Uterus (tissue), 2 donors: Measurements from ENCODE around the gene ARRDC3.

Experiments
- POLR2A ChIP-seq, 2 donors: fragments of 450-650 bp; IDR thresholded peaks; one replicate each; pipeline ENCODE4 v1.6.1; 2016; ENCODE audit warnings: antibody characterized with exemption in 2 of 2, mild to moderate bottlenecking in 1 of 2, moderate library complexity in 1 of 2
- TF ChIP-seq, protein P1 (sequence below), 4 experiments: fragments of 200-600 bp in 2 of 4; fragments of 450-650 bp in 2 of 4; sonication (generic) in 2 of 4; IDR thresholded peaks; one replicate each; pipeline ENCODE4 v1.5.1; 2016 to 2019; ENCODE audit warnings: antibody characterized with exemption in 4 of 4, mild to moderate bottlenecking in 2 of 4, moderate library complexity in 1 of 4

GRCh38 chr5:91340532-91340931 lies 42.6 kb downstream of the ARRDC3 start:
- TF ChIP-seq, protein P1, sequence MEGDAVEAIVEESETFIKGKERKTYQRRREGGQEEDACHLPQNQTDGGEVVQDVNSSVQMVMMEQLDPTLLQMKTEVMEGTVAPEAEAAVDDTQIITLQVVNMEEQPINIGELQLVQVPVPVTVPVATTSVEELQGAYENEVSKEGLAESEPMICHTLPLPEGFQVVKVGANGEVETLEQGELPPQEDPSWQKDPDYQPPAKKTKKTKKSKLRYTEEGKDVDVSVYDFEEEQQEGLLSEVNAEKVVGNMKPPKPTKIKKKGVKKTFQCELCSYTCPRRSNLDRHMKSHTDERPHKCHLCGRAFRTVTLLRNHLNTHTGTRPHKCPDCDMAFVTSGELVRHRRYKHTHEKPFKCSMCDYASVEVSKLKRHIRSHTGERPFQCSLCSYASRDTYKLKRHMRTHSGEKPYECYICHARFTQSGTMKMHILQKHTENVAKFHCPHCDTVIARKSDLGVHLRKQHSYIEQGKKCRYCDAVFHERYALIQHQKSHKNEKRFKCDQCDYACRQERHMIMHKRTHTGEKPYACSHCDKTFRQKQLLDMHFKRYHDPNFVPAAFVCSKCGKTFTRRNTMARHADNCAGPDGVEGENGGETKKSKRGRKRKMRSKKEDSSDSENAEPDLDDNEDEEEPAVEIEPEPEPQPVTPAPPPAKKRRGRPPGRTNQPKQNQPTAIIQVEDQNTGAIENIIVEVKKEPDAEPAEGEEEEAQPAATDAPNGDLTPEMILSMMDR (IDR thresholded peaks at IDR 0.05): no peak
- TF ChIP-seq POLR2A (IDR thresholded peaks at IDR 0.05): no peak
